HUES6 (cell line): ENCODE results near the gene CCN5.

Source experiments
- H3K27ac ChIP-seq: 2 replicates; pipeline ENCODE4 v1.7.0; 2013; ENCODE audit warnings: low read depth, mild to moderate bottlenecking, low read length, inconsistent platforms
- H3K27me3 ChIP-seq: 2 replicates; pipeline ENCODE4 v1.6.1; 2013; ENCODE audit warnings: low read length; ENCODE audit not compliant: control insufficient read depth, insufficient read depth
- H3K36me3 ChIP-seq: 2 replicates; pipeline ENCODE4 v1.6.1; 2013; ENCODE audit warnings: low read length; ENCODE audit not compliant: control insufficient read depth, insufficient read depth
- H3K4me1 ChIP-seq: 2 replicates; pipeline ENCODE4 v1.6.1; 2013; ENCODE audit warnings: low read length; ENCODE audit not compliant: control insufficient read depth, insufficient read depth
- H3K4me3 ChIP-seq: 2 replicates; pipeline ENCODE4 v1.5.1; 2013; ENCODE audit warnings: low read depth, low read length
- H3K9ac ChIP-seq: one replicate; pipeline ENCODE4 v1.6.1; 2013; ENCODE audit warnings: mild to moderate bottlenecking, low read length
- H3K9me3 ChIP-seq: 2 replicates; pipeline ENCODE4 v1.6.1; 2013; ENCODE audit warnings: low read depth, low read length; ENCODE audit not compliant: control insufficient read depth, insufficient read depth

The CCN5 gene

GRCh38 chr20:44705364-44706094 lies 9.6 kb upstream of the CCN5 start:
- peaks cover 13% of the 10 kb centered on the region for H3K4me1 ChIP-seq
- no peaks in the 10 kb centered on the region for H3K27me3 ChIP-seq
- H3K4me3 ChIP-seq, result no peak overlapping the region
- no peaks in the 10 kb centered on the region for H3K9me3 ChIP-seq
- H3K36me3 ChIP-seq, result no peaks in the 10 kb centered on the region
- H3K9ac ChIP-seq, result no peak overlapping the region
- H3K27ac ChIP-seq, result no peak overlapping the region

DNA sequence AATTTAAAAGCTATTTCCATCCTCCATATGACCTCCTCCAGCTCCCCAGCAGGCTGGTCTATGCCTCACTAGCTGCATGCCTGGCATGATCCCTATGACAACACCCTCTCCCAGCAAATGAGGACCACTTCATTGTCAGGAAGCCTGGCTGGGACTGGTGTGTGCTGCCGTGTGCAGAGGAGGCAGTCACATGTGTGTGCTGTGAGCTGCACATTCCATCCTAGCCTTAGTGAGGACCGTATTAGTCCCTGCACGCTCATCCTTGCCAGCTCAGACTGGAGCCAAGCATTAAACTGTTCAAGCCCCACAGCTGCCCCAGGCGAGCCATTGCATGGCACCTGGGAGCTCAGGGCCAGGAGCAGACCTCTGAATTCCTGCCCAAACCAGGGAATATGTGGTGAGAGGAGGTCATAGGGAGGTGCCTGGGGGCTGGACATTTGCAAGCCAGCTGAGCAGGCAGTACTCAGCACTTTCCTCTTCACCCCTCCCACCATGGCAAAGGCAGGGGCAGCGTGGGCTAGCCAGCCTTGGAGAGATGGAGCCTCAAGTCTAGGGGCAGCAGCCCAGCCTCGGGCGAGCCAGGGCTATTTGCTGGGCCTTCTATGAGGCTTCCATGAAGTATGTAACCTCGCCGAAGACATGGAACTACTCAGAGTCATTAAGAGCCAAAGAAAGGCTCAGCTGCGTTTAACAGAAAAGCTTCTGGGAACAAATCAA lies 8.7 kb upstream of the CCN5 start:
- H3K27ac ChIP-seq, result no peak overlapping the region
- no peak overlapping the region for H3K4me3 ChIP-seq
- H3K4me1 ChIP-seq, result peaks cover 4% of the 10 kb centered on the region
- no peaks in the 10 kb centered on the region for H3K27me3 ChIP-seq
- H3K9me3 ChIP-seq, result no peaks in the 10 kb centered on the region
- no peak overlapping the region for H3K9ac ChIP-seq
- H3K36me3 ChIP-seq, result no peaks in the 10 kb centered on the region

DNA sequence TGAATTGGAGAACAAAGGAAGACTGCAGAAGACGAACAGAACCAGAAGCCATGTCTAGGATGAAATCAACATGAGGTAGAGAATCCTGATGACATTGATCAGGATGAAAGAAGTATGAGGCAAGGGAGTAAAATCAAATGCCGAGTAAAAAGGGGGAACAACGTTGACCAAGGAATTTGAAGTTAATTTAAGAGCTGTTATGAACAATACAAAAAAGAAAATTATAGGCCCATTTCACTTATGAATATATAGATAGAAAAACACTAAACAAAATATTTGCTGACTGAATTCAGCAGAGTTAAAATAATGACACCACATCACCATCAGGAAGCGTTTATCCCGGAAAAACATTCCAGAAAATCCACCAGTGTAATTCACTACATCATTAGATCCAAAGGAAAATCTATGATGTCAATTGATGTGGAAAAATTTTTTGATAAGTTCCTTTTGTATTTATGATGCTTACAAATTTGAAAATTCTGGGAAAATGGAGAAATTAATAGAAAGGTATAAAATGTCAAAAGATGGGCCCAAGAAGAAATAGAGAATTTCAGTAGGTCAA lies 8.1 kb upstream of the CCN5 start:
- H3K9me3 ChIP-seq, result no peaks in the 10 kb centered on the region
- H3K36me3 ChIP-seq, result no peaks in the 10 kb centered on the region
- no peaks in the 10 kb centered on the region for H3K27me3 ChIP-seq
- H3K9ac ChIP-seq, result no peak overlapping the region
- no peaks in the 10 kb centered on the region for H3K4me1 ChIP-seq
- H3K27ac ChIP-seq, result no peak overlapping the region
- no peak overlapping the region for H3K4me3 ChIP-seq

GRCh38 chr20:44709380-44709779 lies 5.8 kb upstream of the CCN5 start:
- H3K36me3 ChIP-seq, result no peaks in the 10 kb centered on the region
- no peaks in the 10 kb centered on the region for H3K4me1 ChIP-seq
- H3K4me3 ChIP-seq, result no peak overlapping the region
- no peaks in the 10 kb centered on the region for H3K27me3 ChIP-seq
- no peak overlapping the region for H3K27ac ChIP-seq
- H3K9me3 ChIP-seq, result no peaks in the 10 kb centered on the region
- no peak overlapping the region for H3K9ac ChIP-seq

DNA sequence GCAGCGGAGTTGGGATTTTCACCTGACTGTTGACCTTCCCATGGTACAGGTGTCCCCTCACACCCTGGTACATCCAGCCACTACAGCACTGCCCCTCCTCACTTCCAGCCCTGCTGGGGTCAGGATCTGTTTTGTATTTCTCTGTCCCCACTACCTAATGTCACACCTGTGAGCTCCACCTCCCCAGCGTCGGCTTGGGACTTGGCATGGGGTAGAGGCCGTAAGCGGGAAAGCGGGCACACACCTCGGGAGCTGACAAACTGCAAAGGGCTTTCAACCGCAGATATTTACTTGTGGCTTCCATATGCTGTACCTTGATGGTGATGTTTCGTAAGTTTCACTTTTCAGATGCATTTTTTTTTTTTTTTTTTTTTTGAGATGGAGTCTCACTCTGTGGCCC lies 5.4 kb upstream of the CCN5 start:
- H3K27me3 ChIP-seq, result no peaks in the 10 kb centered on the region
- no peaks in the 10 kb centered on the region for H3K9me3 ChIP-seq
- H3K36me3 ChIP-seq, result no peaks in the 10 kb centered on the region
- no peak overlapping the region for H3K9ac ChIP-seq
- H3K4me3 ChIP-seq, result no peak overlapping the region
- no peaks in the 10 kb centered on the region for H3K4me1 ChIP-seq
- H3K27ac ChIP-seq, result no peak overlapping the region

DNA sequence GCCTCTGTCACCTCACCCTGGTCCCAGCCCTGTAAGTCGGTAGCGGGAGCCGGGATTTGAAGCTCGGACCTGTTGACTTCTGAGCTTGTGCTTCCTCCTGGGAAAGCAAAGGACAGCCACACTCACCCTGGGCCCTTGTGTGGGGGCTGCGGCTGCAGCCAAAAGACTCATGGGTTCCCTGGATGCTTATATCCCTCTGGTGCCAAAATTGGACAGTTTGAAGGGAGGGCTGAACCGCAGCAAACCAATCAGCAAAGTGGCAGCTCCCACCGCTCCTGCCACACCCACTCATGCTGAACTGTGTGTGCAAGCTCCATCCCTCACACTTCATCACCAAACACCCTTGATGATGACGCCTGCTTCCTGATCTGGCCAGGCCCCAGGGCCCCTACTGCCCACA lies 3.9 kb upstream of the CCN5 start:
- Histone ChIP-seq H3K27me3 (no peaks in the 10 kb centered on the region), H3K4me3 (no peak overlapping the region), H3K9ac (no peak overlapping the region), H3K4me1 (no peaks in the 10 kb centered on the region), H3K36me3 (no peaks in the 10 kb centered on the region), H3K27ac (no peak overlapping the region), H3K9me3 (no peaks in the 10 kb centered on the region)

DNA sequence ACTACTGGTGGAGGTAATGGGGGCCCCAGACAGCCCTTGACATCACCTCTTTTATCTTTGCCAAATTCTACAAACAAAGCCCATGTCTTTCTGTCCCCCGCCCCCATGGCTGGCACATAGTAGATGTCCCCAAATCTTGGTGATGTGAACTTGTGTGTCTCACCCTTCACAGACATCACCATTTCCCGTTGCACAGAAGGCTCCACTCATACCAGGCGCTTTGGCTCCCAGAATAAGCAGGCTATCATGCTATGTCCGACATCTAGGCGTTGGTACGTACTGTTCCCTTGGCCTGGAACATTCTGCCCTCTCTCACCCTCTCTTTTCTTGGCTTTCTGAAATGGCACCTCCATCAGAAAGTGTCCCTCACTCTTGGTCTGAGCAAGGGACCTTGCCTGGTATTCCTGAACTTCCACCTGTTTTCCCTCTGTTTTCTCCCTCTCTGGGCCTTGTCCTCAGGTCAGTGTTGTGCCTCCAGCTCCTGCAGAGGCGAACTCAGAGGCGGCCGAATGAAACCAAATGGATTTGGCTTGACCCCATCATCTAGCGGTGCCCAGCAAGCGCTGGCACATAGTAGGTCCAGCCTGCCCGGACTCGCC lies 968 bp upstream of the CCN5 start:
- Histone ChIP-seq H3K9ac (no peak overlapping the region), H3K4me1 (no peaks in the 10 kb centered on the region), H3K4me3 (no peak overlapping the region), H3K27ac (no peak overlapping the region), H3K9me3 (no peaks in the 10 kb centered on the region), H3K36me3 (no peaks in the 10 kb centered on the region), H3K27me3 (no peaks in the 10 kb centered on the region)

DNA sequence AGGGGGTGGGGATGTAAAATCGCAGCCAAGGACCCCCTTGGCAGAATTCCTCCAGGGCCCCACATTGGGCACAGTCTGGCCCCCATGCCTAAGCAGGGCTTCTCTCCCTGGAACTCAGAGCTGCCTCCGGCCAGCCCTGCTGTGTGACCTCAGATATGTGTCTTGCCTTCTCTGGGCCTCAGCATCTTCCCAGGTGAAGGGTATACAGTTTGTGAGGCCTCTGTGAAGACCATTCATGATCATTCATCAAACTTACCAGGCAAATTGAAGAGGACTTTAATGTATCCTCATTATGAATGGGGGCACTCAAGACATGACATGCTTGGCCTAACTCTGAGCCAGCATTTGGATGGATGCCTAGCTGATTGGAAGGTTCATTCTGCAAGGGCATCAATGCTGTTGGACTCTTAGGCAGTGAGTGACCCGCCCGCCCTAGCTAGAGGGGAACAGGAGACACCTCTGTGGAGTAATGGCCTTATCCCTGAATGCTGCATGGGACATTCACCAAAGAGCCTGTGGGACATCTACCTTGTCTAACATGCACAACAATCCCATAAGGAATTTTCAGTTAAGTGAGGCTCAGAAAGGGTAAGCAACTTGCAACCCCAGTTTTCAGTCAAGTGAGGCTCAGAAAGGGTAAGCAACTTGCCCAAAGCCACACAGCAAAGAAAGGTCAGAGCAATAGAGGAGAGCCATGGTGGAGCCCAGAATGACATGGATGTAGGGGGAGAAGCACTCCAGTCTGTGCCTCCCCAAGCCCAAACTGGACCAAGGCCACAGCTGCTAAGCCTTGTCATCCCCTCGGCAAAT lies 535 bp downstream of the CCN5 start:
- H3K9ac ChIP-seq, result no peak overlapping the region
- H3K36me3 ChIP-seq, result no peaks in the 10 kb centered on the region
- H3K27ac ChIP-seq, result no peak overlapping the region
- peaks cover 4% of the 10 kb centered on the region; the same call in 1 of the 2 replicates for H3K4me1 ChIP-seq
- H3K27me3 ChIP-seq, result no peaks in the 10 kb centered on the region
- no peaks in the 10 kb centered on the region for H3K9me3 ChIP-seq
- H3K4me3 ChIP-seq, result no peak overlapping the region

DNA sequence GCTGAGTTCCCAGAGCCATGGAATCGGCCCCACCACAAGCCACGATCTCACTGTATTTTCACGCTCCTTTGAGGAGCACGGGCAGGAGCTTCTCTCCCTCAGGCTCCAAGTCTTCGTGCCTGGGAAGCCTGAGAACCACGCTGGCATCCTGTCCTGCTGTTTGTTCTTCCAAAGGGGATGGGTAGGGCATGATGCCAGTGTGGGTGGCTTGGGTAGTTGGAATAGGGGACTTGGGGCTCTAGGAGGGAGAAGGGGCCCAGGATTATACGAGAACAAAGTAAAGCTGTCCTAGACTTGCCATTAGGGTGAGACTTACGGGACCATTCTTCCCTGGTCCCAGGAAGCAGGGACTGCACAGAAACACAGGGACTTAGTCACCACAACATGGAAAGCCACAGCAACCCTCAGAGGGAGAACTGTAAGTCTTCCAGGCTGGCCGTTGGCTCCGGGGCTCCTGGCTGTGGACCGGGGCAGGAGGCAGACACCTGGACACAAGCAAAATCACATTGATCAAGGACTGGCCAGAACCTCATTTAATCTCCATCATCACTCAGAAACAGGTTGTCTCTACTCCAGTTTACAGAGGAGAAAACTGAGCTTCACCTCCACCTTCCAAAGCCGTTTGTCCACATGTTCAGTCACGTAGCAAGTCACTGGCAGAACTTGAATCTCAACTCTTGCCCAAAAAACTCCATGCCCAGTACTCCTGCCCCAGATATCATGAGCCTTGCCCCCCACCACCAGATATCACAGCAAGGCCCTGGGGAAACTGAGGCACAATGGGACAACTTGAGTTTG lies 1.3 kb downstream of the CCN5 start:
- Histone ChIP-seq H3K9ac (no peak overlapping the region), H3K4me3 (no peak overlapping the region), H3K4me1 (peaks cover 7% of the 10 kb centered on the region; the same call in 1 of the 2 replicates), H3K27me3 (no peaks in the 10 kb centered on the region), H3K9me3 (no peaks in the 10 kb centered on the region), H3K36me3 (no peaks in the 10 kb centered on the region), H3K27ac (no peak overlapping the region)

DNA sequence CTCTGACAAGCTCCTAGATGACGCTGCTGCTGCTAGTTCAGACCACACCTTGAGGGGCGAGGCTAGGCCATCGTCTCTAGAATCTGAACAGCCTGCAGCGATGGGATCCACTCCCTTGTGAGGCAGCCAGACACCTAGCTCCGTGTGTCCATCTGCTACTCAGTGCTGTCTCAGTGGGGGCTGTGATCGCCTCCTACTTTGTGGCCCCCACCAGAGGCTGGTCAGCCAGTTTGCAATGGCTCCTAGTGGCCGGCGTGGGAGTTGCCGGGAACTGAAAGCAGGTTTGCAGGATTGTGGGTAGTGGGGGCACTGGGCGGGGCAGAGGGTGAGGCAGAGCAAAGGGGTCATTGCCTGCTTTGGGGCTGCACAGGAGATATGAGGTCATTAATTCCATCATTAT lies 2.8 kb downstream of the CCN5 start:
- Histone ChIP-seq H3K4me3 (no peak overlapping the region), H3K27ac (no peak overlapping the region), H3K9me3 (no peaks in the 10 kb centered on the region), H3K36me3 (no peaks in the 10 kb centered on the region), H3K4me1 (peaks cover 7% of the 10 kb centered on the region; the same call in 1 of the 2 replicates), H3K9ac (no peak overlapping the region), H3K27me3 (no peaks in the 10 kb centered on the region)
